Left forelimb (tissue), 1 donor: ENCODE data around the gene RAP2A.
A peak's percentile ranks its signal among the peaks of the same experiment; 100 is the strongest.

Experiments used
- DNase-seq: peaks from one replicate; pipeline ENCODE4 v3.0.0-alpha.2; 2018; ENCODE audit warnings: low spot score

RAP2A gene

DNA sequence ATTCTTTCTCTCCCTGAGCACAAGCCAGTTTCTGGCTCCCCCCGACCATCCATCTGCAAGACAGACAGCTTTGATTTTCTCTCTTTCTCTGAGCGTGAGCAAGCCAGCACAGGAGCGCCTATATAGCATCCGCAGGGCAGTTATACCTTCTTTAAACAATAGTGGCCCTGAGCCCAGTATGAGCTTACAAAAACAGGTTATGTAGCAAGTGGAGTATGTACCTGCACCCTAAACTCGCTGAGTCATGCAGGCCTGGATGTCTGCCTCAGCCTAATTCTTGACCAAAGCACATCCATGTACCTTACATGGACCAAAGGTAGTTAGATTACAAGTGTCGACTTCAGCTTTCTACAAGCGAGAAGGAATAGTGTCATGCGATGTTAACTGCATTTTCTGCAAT, 61.7 kb downstream of the RAP2A start:
- DNase-seq: no peak

DNA sequence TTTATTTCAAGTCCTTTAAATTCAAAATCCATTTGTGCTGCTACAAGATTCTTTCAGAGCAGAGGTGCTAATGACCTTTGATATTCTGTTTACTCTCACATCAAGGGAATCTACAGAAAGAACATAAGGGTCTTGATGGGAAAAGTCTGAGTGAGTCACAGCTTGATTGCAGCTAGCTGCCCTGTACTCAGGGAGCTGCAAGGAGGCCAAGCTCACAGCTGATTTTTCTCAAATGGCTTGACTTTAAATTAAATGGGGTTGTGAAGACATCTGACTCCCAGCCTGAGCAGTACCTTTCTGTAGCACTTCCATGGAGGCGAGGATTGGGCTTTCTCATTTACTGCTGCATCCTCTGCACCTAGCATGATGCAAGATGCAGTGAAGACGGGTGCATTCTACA, 62.5 kb downstream of the RAP2A start:
- DNase-seq: no peak

DNA sequence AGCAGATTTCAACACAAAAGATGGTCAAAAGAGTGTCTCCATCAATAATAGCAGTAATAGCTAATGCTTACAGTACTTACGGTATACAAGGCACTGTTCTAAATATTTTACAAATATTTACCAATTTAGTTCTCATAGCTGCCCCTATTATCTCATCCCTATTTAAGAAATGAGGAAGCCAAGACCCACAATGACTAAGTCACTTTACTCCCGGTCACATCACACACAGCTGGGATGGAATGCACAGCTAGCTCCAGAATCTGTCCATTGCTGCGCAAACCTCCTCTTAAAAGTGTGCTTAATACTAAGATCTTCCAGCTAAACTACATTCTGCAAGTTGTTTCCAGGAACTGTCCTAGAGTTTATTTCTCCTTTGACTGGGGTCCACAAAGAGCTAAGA, 63.4 kb downstream of the RAP2A start:
- no peak for DNase-seq

DNA sequence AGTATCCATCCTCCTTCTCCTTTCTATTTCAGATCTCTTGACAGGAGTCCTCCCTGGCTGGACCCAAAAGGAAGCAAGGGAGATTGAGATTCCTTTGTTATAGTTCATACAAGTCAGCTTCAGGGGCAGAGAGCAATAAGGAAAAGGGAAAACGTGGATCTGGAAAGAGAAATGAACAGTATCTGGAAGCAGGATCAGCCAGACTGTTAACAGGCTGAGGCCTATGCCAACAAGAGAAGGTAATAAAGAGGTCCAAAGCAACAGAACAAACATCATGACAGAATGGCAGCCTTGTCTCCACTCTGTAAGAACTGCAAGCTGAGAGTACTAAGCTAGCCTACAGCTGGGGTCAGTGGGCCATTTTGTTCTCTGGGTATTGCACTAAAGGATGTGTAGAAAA, 64.5 kb downstream of the RAP2A start:
- DNase-seq: no peak

DNA sequence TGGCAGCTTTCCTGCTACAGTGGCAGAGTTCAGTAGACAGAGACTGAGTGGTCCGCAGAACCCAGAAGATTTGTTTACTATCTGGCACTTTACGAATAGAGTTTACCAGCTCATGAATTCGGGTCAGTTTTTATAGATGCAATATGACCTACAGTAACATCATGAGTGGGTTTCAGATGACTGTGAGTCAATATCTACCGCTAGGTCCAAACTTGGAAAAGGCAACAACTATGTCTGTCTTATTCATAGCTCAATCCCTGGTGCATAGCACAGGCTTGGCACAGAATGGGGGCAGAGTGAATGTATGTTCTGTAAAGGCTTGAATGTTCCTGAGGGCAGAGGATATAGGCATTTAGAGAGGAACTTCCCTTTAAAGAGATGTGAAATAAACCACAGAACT, 65.2 kb downstream of the RAP2A start:
- DNase-seq: no peak

DNA sequence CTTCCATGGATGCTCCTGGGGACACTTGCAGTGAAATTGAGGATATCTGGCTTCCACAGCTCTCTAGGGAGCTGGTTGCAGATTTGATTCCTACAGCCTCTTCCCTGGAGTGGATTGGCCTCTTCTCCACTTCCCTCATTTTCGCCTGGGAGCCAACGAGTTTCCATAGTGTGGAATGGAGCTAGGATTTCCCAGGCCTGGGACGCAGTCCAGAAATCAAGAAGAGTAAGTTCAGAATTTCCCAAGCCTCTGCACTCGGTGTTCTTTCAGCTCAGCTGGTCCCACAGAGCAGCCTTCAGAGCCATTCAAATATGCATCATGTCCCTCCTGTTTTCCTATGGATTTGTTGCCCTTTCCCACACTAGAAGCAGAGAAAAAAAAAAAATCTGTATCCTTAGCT, 68.2 kb downstream of the RAP2A start:
- DNase-seq: peak; percentile 68

DNA sequence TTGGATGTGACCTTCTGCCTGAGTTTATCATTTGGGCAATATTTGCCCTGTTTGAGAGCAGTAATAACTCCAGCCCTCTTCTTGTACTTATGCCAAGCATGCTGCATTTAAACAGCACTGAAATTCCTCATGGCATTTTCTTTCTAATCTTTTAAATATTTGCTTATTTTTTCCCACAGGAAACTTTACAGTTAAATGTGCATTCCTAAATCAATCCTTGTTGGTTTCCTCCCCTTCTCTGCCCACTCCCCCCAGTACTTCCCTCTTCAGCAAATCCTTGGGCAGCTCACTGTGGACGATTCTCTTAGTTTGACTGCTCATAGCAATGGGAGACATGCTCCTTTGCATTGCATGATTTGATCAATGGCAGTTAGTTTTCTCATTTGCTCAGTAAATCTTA, 68.7 kb downstream of the RAP2A start:
- DNase-seq: no peak

DNA sequence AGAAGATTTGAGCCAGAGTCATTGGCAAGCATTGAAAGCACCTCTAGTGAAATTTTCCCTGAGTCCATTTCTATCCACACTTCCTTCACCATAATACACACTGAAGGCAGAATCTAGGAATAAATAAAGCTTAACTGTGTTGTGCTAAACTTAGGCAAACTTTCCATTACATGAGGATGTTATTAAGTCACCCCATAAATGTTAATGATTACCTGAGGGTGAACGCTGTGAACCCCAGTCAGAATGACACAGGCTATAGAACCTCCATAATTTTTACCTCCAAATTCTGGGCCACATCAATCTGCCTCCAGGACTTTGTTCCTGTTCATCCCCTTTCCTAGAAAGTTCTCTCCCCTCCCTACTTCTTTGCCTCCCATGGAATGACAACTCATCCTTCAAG, 71.0 kb downstream of the RAP2A start:
- DNase-seq: no peak

DNA sequence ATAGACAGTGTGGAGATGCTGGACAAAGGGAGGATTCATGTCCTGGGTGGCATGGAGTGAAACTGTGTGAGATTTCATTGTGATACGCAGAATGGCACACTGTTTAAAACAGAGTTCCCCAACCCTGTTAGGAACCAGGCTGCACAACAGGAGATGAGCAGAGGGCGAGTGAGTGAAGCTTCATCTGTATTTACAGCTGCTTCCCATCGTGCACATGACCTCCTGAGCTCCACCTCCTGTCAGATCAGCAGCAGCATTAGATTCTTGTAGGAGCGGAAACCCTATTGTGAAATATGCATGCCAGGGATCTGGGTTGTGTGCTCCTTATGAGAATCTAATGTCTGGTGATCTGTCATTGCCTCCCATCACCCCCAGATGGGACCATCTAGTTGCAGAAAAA, 72.5 kb downstream of the RAP2A start:
- no peak for DNase-seq

DNA sequence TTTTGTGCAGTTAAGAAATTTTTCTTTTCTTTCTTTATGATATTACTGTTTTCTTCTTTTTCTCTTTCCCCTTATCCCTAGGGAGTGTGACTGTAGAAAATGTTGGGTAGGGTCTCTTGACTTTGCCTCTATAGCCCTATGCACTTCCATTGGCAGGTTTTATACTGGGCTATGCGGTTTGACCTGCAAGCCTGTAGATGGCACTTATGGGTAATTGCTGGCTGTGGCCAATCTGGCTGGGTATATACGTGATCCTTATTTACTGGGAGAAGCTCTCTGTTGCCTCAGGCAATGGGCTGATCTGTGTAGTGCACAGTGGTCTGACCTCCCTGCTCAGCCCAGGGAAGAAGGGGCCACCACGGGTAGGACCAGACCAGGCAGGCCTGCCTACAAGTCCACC, 78.8 kb downstream of the RAP2A start:
- no peak for DNase-seq

DNA sequence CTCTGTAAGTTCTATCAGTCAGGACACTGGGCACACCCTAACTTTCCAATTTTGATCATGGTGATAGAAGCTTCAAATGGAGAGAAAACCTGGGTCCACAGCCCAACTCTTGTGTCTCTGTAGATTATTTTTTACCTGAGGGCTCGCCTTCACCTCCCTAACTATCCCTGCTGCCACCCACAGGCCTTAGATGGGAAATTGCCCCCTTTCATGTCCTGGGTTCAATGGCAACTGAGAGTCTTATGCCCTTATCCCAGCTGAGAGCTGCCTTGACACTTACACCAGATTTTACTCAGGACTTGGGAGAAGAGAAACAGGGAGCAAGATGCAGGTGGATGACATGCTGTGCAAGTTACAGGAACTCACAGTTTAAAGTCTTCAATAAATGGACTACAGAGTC, 81.7 kb downstream of the RAP2A start:
- no peak for DNase-seq

DNA sequence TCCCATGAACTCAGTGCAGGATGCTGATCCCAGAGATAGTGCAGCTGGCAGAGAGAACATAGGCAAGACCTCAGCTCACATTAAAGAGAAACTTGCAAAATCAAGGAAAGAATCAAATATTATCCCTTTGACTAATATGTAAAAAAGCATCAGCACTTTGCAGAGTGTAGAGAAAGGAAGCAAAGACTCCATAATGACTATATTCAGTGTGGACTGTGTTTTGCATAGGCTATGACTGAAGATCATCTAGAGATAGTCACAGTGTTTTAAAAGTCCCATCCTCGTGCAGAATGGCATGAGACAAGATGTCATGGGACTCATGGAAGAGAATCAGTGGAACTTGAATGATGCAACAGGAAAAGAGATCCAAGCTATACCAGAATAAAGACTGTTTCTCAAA, 84.0 kb downstream of the RAP2A start:
- no peak for DNase-seq
